GM19043 (cell line): Measurements from ENCODE around the gene LRFN3.
"Not testable (repeated sequence)": the region's sequence is repeated elsewhere in the genome, so short reads cannot be mapped to it uniquely, and the experiment has no call there.

Source experiments
- ATAC-seq: cut with Tn5 transposase; IDR thresholded peaks from one replicate; pipeline ENCODE4 v1.9.1; 2021; ENCODE audit warnings: low read depth; ENCODE audit not compliant: unreplicated experiment

LRFN3 gene

DNA sequence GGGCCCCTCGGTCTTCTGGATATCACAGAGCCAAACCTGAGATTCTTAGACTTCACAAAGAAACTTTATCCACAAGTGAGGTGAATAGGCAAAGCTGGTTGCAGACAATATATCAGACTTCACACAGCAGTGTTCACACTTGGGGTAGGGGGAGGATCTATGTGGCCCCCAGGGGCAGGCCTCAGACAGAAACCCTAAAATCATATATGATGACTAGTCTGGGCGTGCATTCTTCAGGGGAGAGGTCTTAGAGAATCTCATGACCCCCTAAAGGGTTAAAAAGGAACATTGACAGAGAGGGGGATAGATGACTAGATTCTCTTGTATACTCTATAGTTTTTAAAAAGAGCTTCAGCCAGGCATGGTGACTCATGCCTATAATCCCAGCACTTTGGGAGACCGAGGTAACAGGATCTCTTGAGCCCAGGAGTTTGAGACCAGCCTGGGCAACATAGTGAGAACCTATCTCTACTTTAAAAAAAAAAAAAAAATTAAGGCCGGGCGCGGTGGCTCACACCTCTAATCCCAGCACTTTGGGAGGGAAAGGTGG is 30.9 kb upstream of the LRFN3 start:
- no peak for ATAC-seq

DNA sequence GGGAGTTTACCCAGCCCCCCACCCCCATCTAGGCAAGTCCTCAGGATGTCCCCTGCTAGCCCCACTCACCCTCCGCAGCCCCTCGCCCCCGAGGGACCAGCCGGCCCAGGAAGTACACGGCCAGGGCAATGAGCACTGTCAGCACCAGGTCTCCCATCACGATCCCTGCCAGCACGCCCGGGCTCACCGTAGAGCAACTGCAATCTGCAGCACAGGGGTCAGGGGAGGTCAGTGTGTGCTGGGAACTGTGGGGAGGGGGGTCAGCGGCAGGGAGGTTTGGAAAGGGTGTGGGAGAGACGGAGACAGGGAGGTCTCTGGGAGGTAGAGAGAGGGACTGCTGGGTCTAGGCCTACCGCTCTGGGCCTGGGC is 28.8 kb upstream of the LRFN3 start:
- ATAC-seq: no peak

DNA sequence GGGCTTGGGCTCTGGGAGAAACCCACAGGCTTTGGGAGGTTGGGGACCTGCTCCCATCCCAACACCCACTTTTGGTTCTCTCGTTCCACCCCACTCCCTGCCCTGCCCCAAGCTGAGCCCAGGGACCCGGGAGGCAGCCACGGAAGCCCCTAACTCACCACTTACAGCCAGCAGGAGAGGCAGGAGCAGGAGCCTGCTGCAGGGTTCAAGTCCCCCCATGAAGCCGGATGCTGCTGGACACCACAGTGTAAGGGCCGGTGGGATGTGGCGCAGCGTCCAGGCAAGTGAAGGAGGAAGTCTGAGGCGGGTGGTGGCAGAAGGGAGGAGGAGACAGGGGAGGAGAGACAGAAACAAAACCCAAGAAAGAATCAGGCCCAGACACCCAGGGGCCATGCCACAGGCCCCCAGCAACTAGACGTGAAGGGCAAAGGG is 28.1 kb upstream of the LRFN3 start, which contains the start of gene TYROBP:
Gene TYROBP, minus strand, starts transcription at position 286 of the 432 bp plus-strand sequence. Its CDS starts 67 bp downstream, at position 219.
- no peak for ATAC-seq

DNA sequence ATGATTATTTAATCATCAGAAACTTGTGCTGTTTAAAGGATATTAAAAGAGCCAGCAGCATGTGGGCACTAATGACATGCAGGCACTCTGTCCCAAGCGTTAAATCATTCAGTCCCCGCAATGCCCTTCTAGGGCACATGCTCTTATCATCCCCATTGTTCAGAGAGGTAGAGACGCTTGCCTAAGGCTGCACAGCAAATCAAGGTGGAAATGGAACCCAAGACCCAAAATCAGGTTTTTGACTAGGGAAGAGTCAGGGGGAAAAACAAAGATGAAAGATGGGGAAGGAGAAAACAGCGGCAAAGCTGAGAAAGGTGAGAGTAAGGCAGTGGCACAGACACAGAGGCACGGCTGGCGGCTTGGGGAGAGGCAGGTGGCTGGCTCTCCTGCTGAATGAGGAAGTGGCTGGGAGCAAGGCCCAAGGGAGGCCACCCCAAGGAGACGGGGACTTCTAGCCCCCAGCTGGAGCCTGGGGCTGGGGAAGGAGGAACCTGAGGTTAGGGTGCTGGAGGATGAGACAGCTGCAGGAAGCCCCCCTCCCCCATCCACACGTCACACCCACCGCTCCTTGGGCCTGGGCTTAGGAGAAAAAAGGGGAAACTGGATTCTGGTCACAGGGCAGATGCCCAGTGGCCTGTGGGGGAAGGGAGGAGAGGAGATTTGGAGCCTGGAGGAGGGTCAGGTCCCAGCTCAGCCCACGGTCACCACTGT is 27.0 kb upstream of the LRFN3 start:
- no peak for ATAC-seq

DNA sequence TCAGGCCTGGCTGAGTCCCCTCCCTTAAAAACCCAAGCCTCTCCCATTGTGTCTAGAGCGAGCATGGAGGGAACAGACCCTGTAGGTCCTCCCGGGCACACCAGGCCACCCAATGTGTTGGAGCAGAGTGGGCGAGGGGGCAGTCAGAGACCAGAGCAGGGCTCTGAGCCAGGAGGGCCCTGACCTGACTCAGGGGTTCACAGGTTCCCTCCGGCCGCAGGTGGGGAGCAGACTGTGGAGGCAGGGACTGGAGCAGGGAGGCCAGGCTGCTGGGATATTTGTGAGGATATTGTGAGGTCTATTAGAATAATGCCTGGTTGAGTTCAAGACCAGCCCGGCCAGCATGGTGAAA is 26.5 kb upstream of the LRFN3 start:
- ATAC-seq: no peak

DNA sequence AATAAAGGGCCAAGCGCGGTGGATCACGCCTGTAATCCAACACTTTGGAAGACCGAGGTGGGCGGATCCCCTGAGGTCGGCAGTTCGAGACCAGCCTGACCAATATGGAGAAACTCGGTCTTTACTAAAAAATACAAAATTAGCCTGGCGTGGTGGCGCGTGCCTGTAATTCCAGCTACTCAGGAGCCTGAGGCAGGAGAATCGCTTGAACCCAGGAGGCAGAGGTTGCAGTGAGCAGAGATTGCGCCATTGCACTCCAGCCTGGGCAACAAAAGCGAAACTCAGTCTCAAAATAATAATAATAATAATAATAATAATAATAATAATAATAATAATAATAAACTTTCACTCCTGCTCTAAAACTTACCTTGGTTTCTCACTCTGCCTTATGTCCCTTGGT is 25.8 kb upstream of the LRFN3 start:
- not testable (repeated sequence) for ATAC-seq

DNA sequence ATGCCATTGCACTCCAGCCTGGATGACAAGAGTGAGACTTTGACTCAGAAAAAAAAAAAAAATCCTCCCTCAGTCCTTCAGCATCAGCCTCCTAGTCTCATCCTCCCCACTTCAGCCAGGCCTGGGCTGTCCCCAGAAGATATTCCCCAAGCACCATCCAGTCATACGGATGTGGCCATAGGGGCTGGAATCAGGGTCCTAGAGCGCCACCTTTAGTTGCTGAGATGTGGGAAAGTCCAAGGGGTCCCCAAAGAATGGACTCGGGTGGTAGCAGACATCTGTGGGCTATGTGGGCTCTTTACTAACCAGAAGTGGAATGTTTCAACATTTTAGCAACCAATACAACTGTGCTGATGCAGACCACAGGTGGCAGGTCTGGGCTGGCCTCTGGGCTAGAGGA is 25.0 kb upstream of the LRFN3 start:
- no peak for ATAC-seq

DNA sequence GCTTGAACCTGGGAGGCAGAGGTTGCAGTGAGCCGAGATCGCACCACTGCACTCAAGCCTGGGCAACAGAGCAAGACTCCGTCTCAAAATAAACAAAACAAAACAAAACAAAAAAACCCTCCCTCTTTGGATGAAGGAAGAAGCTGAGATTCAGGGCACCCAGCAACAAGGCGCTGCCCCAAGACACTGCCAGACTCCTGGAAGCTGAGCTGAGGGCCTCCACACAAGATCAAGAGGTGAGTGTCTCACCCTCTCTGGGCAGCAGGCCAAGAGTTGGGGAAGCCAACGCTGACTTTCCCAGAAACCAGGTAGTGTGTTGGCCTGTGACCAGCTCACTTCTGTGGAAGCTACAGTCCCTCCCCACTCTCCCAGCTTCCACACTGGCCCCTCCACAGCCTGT is 24.4 kb upstream of the LRFN3 start:
- no peak for ATAC-seq

DNA sequence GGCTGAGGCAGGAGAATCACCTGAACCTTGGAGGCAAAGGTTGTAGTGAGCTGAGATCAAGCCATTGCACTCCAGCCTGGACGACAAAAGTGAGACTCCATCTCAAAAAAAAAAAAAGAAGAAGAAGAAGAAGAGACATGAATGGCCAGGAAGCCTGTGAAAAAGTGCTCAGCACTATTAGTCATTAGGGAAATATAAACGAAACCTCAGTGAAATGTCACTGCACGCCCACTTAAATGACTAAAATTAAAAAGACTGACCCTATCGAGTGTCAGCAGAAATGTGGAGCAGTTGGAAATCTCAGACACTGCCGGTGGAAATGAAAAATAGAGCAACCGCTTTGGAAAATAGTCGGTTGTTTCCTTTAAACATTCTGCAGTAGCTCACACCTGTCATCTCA is 22.6 kb upstream of the LRFN3 start:
- no peak for ATAC-seq

DNA sequence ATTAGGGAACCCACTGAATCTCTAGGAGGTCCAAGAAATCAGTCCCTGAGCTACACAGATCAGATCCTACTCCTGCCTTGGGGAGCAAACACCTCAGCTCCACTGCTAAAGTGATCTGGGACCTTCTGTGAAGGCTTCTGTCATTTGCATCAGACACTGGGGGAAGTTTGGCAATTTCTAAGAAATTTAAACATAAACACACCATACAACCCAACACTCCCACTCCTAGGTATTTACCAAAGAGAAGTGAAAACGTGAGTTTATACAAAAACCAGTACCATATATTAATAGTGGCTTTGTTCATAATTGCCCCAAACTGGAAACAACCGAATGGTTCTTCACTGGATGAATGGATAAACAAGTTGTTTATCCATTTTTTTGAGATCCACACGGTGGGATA is 20.7 kb upstream of the LRFN3 start:
- no peak for ATAC-seq

DNA sequence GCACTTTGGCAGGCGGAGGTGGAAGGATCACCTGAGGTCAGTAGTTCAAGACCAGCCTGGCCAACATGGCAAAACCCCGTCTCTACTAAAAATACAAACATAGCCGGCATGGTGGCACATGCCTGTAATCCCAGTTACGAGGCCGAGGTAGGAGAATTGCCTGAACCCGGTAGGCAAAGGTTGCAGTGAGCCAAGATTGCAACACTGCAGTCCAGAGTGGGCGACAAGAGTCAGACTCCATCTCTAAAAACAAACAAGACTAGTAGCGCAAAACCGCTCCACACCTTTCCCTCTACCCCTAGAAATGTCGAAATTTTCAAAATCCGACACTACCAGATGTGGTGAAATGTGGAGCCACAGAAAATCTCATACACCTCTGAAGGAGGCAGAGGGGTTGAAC is 16.9 kb upstream of the LRFN3 start:
- ATAC-seq: no peak

DNA sequence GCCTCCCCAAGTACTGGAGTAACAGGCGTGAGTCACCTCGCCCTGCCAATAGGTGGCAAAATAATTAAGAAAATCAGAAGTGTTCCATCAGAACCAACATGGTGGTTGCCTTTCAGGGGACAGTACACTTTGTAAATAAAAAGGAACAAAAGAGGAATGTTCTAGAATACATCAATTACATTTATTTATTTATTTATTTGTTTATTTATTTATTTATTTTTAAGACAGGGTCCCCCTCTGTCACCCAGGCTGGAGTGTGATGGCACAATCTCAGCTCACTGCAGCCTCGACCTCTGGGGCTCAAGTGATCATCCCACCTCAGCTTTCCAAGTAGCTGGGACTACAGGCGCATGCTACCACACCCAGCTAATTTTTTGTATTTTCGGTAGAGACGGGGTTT is 15.2 kb upstream of the LRFN3 start:
- ATAC-seq: no peak

DNA sequence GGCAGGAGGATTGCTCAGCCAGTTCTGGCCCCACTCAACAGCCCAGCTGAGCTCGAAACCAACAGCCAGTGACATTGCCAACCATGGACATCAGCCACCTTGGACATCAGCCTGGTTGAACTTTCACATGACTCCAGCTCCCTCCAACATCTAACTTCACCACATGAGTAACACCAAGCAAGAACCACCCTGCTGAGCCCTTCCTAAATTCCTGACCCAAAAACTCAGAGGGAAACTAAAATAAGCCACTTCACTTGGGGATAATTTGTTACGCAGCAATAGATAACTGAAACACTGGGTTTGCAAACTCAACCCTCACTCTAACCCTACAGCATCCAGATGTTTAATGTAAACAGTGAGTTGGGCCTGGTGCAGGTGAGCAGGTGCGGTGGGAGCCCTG is 10.7 kb upstream of the LRFN3 start:
- ATAC-seq: no peak

DNA sequence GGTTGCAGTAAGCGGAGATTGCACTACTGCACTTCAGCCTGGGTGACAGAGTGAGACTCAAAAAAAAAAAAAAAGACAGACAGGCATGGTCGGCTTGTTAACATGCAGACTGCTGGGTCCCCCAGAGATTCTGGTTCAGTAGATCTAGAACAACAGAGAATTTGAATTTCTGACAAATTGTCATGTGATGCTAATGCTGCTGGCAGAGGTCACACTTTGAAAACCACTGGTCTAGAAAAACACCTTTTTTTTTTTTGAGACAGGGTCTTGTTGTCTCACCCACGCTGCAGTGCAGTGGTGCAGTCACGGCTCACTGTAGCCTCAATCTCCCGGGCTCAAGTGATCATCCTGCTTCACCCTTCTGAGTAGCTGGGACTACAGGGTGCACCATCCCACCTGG is 7.7 kb upstream of the LRFN3 start:
- ATAC-seq: no peak

DNA sequence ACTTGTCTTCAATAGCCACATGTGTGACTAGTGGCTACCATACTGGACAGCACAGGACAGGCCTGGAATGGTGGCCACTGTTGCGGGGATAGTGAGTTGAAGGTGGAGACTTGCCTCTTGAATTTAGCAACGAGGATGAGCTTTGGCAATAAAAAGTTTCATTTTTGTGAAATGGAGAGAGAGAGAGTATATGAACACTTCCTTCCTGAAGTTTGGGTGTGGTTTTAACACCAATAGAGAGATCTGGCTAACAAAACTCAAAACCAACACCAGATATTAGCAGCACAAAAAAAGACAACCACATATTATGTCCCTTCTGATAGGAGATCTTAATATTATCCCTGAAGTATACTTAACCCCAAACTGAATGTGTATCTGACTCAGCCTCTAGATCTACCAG is 6.3 kb upstream of the LRFN3 start:
- ATAC-seq: no peak

DNA sequence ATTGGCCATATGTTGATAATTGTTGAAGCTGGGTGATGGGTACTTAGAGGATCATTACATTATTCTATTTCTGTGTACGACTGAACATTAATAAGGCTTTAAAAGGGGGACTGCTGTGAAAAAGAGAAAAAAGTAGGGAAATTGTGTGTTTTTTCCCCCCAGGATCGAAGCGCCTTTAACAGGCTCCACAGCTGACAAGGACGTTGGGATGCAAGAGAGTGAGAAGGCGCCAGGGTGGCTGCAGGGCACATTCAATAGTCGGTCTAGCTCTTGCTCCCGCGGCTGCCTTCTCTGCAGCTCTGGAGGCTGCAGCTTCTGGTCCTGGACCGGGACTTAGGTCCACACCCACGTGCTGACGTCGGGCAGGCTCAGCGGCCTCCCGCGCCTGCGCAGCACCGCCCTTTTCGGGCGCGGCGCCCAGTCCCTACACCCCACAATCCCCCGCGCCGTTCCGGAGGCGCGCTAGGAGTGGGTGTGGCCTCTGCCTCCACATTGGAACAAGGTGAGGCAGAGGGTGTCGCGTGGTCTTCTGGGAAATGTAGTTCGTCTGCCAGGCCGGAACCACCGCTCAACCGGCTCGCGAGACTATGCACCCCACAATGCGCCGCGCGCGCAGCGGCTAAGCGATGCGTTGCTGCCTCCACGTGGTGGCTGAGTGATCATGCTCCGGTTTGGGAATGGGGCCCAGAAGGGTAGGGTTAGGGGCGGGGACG is 4.9 kb upstream of the LRFN3 start:
- peak; percentile 88 for ATAC-seq

DNA sequence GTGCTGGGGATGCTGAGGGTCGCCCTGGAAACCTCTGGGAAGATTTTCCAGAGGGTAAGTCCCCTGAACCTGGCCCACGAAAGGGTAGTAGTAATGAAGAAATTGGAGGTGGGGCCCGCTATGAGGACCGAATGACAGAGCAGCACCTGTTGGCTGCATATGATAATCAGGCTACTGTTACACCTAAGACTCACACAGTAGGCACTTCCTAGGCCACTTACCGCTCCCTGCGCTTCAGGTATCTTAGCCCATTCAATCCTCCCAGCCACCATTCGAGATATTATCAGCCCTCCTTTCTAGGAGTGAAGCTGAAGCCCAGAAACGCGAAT is 4.3 kb upstream of the LRFN3 start:
- ATAC-seq: no peak

DNA sequence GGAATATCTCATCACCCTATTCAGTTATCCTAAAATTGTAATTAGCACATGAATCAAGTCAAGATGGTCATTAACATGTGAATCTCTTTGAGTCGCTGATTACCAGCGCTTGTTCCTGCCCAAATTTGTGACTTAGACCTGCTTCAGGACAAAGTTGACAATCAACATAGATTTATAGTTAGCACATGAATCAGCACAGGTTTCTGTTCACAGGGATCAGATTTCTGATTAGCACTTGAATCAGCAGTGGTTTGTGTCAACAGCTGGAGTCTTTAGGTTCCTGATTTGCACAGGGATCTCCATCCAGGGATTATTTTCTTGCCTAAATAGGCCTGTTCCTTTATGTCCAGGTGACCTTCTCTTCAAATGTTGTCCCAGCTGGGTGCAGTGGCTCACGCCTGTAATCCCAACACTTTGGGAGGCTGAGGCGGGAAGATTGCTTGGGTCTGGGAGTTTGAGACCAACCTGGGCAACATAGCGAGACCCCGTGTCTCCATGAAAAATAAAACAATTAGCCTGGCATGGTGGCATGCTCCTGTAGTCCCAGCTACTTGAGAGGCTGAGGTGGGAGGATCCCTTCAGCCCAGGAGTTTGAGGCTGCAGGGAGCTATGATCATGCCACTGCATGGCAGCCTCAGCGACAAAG is 3.8 kb upstream of the LRFN3 start:
- no peak for ATAC-seq

DNA sequence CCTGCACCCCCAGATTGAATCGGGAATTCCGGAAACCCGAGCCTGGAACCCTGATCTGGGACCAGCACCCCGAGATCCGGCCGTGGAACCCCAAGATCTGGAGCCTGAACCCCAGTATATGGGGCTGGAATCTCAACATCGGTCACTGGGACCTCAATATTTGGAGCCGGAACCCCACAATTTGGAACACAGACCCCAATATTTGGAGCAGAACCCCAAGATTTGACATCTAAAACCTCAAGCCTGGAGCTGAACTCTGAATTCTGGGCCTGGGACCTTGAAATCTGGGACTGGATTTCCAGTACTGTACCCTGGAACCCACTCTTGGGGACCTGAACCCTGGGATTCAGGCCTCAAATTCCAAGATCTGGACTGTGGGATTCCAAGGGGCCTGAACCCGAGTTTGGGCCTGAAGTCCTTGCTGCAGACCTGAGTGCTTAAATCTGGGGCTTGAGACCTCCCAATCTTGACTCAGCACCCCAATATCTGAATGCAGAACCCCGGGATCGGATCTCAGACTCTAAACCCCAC is 629 bp downstream of the LRFN3 start:
- no peak for ATAC-seq

DNA sequence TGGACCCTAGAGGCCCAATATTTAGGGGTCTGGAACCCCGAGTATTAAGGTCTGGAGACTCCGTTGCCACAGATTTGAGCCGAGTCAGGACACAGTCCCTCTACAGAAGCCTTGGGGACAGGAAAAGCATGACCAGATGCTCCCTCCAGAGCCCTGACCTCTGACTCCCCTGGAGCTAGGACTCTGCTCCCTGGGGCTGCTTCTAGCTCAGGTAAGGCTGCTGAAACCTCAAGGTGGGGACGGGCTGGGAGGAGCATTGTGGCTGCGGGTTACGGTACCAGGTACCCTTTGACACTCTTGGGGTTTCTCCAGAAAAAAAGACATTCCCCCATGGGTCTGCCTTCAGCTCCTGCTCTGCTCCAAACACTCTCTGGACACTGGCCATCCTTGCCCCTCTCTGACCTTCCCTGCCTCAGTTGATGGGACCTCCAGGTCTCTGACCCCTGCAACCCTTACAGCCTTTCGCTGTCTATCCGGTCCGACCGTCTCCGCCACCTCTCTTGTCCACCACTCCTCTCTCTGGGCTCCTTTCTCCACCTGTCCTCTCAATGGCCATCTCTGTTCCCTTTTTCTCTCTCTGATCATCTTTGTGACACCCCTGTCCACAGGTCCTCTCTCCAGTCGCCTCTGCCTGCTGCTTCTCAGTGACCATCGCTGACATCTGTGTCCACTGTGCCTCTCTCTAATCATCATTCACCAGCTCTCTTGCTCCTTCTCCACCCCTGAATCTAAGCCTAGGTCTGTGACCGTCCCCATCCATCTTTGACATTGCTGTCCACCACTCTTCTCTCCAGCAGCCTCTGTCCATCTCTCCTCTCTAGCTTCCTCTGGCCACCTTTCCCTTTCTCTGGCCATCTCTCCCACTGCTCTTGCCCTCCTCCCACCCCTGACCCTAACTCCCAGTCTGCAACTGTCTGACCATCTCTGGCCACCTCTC is 1.4 kb downstream of the LRFN3 start:
- ATAC-seq: no peak
